GM12865 (cell line): ENCODE measurements around the gene FOXO3.

ENCODE experiments used
- DNase-seq: peaks from one replicate; pipeline ENCODE4 v3.0.0; 2010; ENCODE audit warnings: low read depth
- H3K4me3 ChIP-seq: 2 replicates; pipeline ENCODE4 v1.5.1; 2011; ENCODE audit warnings: mild to moderate bottlenecking, low read depth, low read length, control low read depth
- CTCF ChIP-seq: IDR thresholded peaks from 2 replicates; pipeline ENCODE4 v1.5.1; 2011; ENCODE audit warnings: low read length, control low read depth, low read depth, inconsistent platforms; ENCODE audit not compliant: insufficient read depth; ENCODE audit errors: missing control alignments

Gene FOXO3

GRCh38 chr6:108684771-108685329 lies 124.1 kb downstream of the FOXO3 start:
- DNase-seq, result peak; percentile 24
- H3K4me3 ChIP-seq, result no peak overlapping the region
- TF ChIP-seq CTCF, result no peak

- H3K4me3 ChIP-seq, result no peak overlapping the region
- no peak for DNase-seq
- no peak for TF ChIP-seq CTCF
These were observed 125.3 kb downstream of the FOXO3 start for GRCh38 chr6:108685970-108686369.

GRCh38 chr6:108686896-108687295 lies 126.2 kb downstream of the FOXO3 start:
- no peak for TF ChIP-seq CTCF
- DNase-seq, result no peak
- no peak overlapping the region for H3K4me3 ChIP-seq

GRCh38 chr6:108687921-108688320 lies 127.2 kb downstream of the FOXO3 start:
- no peak for DNase-seq
- no peak for TF ChIP-seq CTCF
- H3K4me3 ChIP-seq, result no peak overlapping the region

GRCh38 chr6:108689272-108690161 lies 128.8 kb downstream of the FOXO3 start:
- no peak for TF ChIP-seq CTCF
- H3K4me3 ChIP-seq, result no peak overlapping the region
- DNase-seq, result no peak

GRCh38 chr6:108690326-108691049 lies 129.8 kb downstream of the FOXO3 start:
- H3K4me3 ChIP-seq, result no peak overlapping the region
- DNase-seq, result no peak
- TF ChIP-seq CTCF, result no peak
